GM23338 (cell line): ENCODE measurements around the gene CNP. TPM values are rescaled to one million over a fixed set of nuclear protein-coding genes. Genes with fewer than 3 reads are reported as not detected.

ENCODE experiments used
- ATAC-seq: fragments of 200-7000 bp; cut with Tn5 transposase; 3 replicates; pipeline ENCODE4 v1.9.1; 2020
- DNase-seq: peaks from one replicate; pipeline ENCODE4 v3.0.0-alpha.2; 2015; ENCODE audit warnings: low spot score
- H2AFZ ChIP-seq: fragments of 200-600 bp; sonication (generic); 2 replicates; pipeline ENCODE4 v1.8.0; 2016; ENCODE audit warnings: antibody characterized with exemption, mild to moderate bottlenecking, moderate library complexity
- H3F3A ChIP-seq: fragments of 200-600 bp; sonication (generic); replicated peaks from 2 replicates; pipeline ENCODE4 v1.8.0; 2017; ENCODE audit warnings: antibody characterized with exemption, mixed run types, low read depth
- H3K27ac ChIP-seq: fragments of 200-600 bp; sonication (generic); 2 replicates; pipeline ENCODE4 v1.6.1; 2016; ENCODE audit warnings: low read depth
- H3K27me3 ChIP-seq: fragments of 200-600 bp; sonication (generic); 2 replicates; pipeline ENCODE4 v1.8.0; 2016; ENCODE audit warnings: mild to moderate bottlenecking, mixed run types, moderate library complexity; ENCODE audit not compliant: insufficient read depth
- H3K36me3 ChIP-seq: fragments of 200-600 bp; sonication (generic); 2 replicates; pipeline ENCODE4 v1.8.0; 2016; ENCODE audit warnings: mild to moderate bottlenecking; ENCODE audit not compliant: insufficient read depth
- H3K4me1 ChIP-seq: fragments of 200-600 bp; sonication (generic); 2 replicates; pipeline ENCODE4 v1.8.0; 2016; ENCODE audit warnings: mild to moderate bottlenecking, moderate library complexity; ENCODE audit not compliant: insufficient read depth
- H3K4me2 ChIP-seq: fragments of 200-600 bp; sonication (generic); 2 replicates; pipeline ENCODE4 v1.7.1; 2017; ENCODE audit warnings: mixed run types
- H3K4me3 ChIP-seq: fragments of 200-600 bp; sonication (generic); 2 replicates; pipeline ENCODE4 v1.6.1; 2016; ENCODE audit warnings: mixed run types
- H3K79me2 ChIP-seq: fragments of 200-600 bp; sonication (generic); replicated peaks from 2 replicates; pipeline ENCODE4 v1.8.0; 2017; ENCODE audit warnings: mild to moderate bottlenecking; ENCODE audit not compliant: insufficient read depth
- H3K9me2 ChIP-seq: fragments of 200-600 bp; sonication (generic); 2 replicates; pipeline ENCODE4 v1.8.0; 2017; ENCODE audit not compliant: insufficient read depth
- H4K20me1 ChIP-seq: fragments of 200-600 bp; sonication (generic); replicated peaks from 2 replicates; pipeline ENCODE4 v1.8.0; 2017; ENCODE audit warnings: mild to moderate bottlenecking; ENCODE audit not compliant: insufficient read depth
- H3K27ac Mint-ChIP-seq: 2 replicates; pipeline ENCODE4 v1.8.0; 2020; ENCODE audit warnings: inconsistent platforms, mild to moderate bottlenecking, moderate library complexity, mixed read lengths
- H3K27me3 Mint-ChIP-seq: 3 replicates; pipeline ENCODE4 v1.8.0; 2022; ENCODE audit warnings: low read depth, mild to moderate bottlenecking, moderate library complexity, mixed read lengths, inconsistent platforms; ENCODE audit not compliant: insufficient read depth, poor library complexity
- H3K36me3 Mint-ChIP-seq: 3 replicates; pipeline ENCODE4 v1.8.0; 2021; ENCODE audit warnings: low read depth, mild to moderate bottlenecking, inconsistent platforms, moderate library complexity, mixed read lengths
- H3K4me1 Mint-ChIP-seq: 3 replicates; pipeline ENCODE4 v1.8.0; 2020; ENCODE audit warnings: mild to moderate bottlenecking, inconsistent platforms, mixed read lengths
- H3K4me3 Mint-ChIP-seq: 3 replicates; pipeline ENCODE4 v1.8.0; 2021; ENCODE audit warnings: moderate library complexity, mild to moderate bottlenecking, inconsistent platforms, mixed read lengths
- H3K9me3 Mint-ChIP-seq: 3 replicates; pipeline ENCODE4 v1.8.0; 2020; ENCODE audit warnings: moderate library complexity, mild to moderate bottlenecking, inconsistent platforms, mixed read lengths
- CREB1 ChIP-seq: fragments of 250-450 bp; sonication (Bioruptor Pico); IDR thresholded peaks from 2 replicates; pipeline ENCODE4 v1.5.0; 2020; ENCODE audit warnings: low read depth, mild to moderate bottlenecking, moderate library complexity
- POLR2AphosphoS5 ChIP-seq: IDR thresholded peaks from 2 replicates; pipeline ENCODE4 v1.6.1; 2016; ENCODE audit warnings: antibody characterized with exemption, low read depth
- STAT1 ChIP-seq: IDR thresholded peaks from one replicate; pipeline ENCODE4 v1.6.1; 2016; ENCODE audit warnings: antibody characterized with exemption; ENCODE audit not compliant: unreplicated experiment
- polyA plus RNA-seq: library from polyadenylated mRNA; unstranded; fragments of >200 nt; fragmentation: Nextera tagmentation; extraction: Ambion mirVana; gene quantifications from 2 replicates; pipeline ENCODE4 v1.2.1, GENCODE V29; 2016
- total RNA-seq: library from RNA; depleted of rRNA; stranded (reverse); fragments of >200 nt; shearing (Covaris generic); gene quantifications from 2 replicates; pipeline ENCODE4 v1.2.3, GENCODE V29; 2014
- TF ChIP-seq, protein P1 (sequence below), 2 experiments: fragments of 200-600 bp in 1 of 2; sonication (generic) in 1 of 2; conservative IDR thresholded peaks; 2 replicates each; pipeline versions ENCODE4 v1.5.1 to v1.6.1; 2016 to 2017; ENCODE audit warnings: antibody characterized with exemption in 2 of 2, low read depth in 2 of 2, mild to moderate bottlenecking in 2 of 2, moderate library complexity in 1 of 2
- TF ChIP-seq, protein P2 (sequence below): IDR thresholded peaks from one replicate; pipeline ENCODE4 v1.6.1; 2018; ENCODE audit warnings: antibody characterized with exemption; ENCODE audit not compliant: unreplicated experiment
- TF ChIP-seq, protein P3 (sequence below): fragments of 250-450 bp; sonication (Bioruptor Pico); IDR thresholded peaks from 2 replicates; pipeline ENCODE4 v1.5.0; 2020; ENCODE audit warnings: mild to moderate bottlenecking, moderate library complexity

Gene CNP
- total and polyA plus RNA-seq, 2 experiments from 2014 or later = 30.8 to 47.8 TPM

DNA sequence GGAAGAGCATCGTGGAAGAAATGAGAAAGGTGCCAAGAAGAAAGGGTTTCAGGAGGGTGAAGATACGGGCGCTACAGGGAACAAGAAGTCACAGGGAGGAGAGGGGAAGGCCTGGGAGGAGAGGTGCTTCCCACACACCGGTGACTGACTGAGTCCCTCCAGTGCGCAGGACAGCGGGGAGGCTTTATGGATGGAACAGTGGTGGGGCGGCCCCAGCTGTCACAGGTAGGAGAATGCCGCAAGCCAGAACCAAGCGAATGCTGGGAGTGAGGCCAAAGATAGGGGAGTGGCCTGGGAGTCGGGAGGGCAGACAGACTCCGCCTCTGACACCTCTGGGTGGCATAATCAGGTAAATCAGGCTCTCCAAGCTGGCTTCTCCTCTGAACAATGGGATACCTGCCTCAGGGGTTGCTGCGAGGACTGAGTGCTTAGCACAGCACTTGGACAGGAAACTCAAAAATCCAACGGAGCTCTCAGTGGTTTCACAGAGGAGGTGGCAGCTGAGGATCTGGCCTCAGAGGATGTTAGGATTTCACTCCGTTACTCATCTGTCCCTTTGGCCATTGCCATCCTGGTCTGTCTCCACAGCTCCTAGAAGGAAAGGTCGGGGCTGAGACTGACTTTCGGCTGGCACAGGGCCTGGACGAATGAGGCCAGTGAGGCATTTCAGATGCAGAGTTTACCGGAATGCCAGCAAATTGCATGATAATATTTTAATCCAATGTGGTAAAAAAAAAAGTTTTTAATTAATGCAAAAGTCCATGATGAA lies 717 bp upstream of the CNP start:
- H3K4me1 ChIP-seq = peaks cover 15% of the 10 kb centered on the region
- H3K9me2 ChIP-seq = no peaks in the 10 kb centered on the region
- peaks cover 9% of the 10 kb centered on the region for H3F3A ChIP-seq
- peak; percentile 77 for ATAC-seq
- TF ChIP-seq POLR2AphosphoS5 = 0 out of 2 replicates have a peak, but pooled peaks have one; percentile 33
- TF ChIP-seq, protein P1, sequence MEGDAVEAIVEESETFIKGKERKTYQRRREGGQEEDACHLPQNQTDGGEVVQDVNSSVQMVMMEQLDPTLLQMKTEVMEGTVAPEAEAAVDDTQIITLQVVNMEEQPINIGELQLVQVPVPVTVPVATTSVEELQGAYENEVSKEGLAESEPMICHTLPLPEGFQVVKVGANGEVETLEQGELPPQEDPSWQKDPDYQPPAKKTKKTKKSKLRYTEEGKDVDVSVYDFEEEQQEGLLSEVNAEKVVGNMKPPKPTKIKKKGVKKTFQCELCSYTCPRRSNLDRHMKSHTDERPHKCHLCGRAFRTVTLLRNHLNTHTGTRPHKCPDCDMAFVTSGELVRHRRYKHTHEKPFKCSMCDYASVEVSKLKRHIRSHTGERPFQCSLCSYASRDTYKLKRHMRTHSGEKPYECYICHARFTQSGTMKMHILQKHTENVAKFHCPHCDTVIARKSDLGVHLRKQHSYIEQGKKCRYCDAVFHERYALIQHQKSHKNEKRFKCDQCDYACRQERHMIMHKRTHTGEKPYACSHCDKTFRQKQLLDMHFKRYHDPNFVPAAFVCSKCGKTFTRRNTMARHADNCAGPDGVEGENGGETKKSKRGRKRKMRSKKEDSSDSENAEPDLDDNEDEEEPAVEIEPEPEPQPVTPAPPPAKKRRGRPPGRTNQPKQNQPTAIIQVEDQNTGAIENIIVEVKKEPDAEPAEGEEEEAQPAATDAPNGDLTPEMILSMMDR (conservative IDR thresholded peaks at IDR 0.05; ENCODE audit: low read depth in 2 of 2) = peak in 1 of 2 experiments; percentile 27; a peak in 1 of 4 replicates
- TF ChIP-seq, protein P2, sequence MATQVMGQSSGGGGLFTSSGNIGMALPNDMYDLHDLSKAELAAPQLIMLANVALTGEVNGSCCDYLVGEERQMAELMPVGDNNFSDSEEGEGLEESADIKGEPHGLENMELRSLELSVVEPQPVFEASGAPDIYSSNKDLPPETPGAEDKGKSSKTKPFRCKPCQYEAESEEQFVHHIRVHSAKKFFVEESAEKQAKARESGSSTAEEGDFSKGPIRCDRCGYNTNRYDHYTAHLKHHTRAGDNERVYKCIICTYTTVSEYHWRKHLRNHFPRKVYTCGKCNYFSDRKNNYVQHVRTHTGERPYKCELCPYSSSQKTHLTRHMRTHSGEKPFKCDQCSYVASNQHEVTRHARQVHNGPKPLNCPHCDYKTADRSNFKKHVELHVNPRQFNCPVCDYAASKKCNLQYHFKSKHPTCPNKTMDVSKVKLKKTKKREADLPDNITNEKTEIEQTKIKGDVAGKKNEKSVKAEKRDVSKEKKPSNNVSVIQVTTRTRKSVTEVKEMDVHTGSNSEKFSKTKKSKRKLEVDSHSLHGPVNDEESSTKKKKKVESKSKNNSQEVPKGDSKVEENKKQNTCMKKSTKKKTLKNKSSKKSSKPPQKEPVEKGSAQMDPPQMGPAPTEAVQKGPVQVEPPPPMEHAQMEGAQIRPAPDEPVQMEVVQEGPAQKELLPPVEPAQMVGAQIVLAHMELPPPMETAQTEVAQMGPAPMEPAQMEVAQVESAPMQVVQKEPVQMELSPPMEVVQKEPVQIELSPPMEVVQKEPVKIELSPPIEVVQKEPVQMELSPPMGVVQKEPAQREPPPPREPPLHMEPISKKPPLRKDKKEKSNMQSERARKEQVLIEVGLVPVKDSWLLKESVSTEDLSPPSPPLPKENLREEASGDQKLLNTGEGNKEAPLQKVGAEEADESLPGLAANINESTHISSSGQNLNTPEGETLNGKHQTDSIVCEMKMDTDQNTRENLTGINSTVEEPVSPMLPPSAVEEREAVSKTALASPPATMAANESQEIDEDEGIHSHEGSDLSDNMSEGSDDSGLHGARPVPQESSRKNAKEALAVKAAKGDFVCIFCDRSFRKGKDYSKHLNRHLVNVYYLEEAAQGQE = no peak
- Mint-ChIP-seq H3K4me3 (peak overlapping the region; percentile 83), H3K27ac (peak overlapping the region; percentile 79), H3K4me1 (peaks cover 17% of the 10 kb centered on the region), H3K27me3 (peaks cover 6% of the 10 kb centered on the region), H3K36me3 (peaks cover 18% of the 10 kb centered on the region), H3K9me3 (no peaks in the 10 kb centered on the region)
- H3K27me3 ChIP-seq = 0 out of 2 replicates have a peak, but pooled peaks cover 3% of the 10 kb centered on the region
- peak; percentile 93 for DNase-seq
- peak overlapping the region; percentile 74 for H3K27ac ChIP-seq
- H3K36me3 ChIP-seq = 0 out of 2 replicates have a peak, but pooled peaks cover 4% of the 10 kb centered on the region
- no peaks in the 10 kb centered on the region for H3K79me2 ChIP-seq
- H4K20me1 ChIP-seq = peaks cover 7% of the 10 kb centered on the region
- peak overlapping the region; percentile 93 for H3K4me3 ChIP-seq
- peak overlapping the region; percentile 99 for H3K4me2 ChIP-seq
- H2AFZ ChIP-seq = peak overlapping the region; percentile 70; the same call in 1 of the 2 replicates

DNA sequence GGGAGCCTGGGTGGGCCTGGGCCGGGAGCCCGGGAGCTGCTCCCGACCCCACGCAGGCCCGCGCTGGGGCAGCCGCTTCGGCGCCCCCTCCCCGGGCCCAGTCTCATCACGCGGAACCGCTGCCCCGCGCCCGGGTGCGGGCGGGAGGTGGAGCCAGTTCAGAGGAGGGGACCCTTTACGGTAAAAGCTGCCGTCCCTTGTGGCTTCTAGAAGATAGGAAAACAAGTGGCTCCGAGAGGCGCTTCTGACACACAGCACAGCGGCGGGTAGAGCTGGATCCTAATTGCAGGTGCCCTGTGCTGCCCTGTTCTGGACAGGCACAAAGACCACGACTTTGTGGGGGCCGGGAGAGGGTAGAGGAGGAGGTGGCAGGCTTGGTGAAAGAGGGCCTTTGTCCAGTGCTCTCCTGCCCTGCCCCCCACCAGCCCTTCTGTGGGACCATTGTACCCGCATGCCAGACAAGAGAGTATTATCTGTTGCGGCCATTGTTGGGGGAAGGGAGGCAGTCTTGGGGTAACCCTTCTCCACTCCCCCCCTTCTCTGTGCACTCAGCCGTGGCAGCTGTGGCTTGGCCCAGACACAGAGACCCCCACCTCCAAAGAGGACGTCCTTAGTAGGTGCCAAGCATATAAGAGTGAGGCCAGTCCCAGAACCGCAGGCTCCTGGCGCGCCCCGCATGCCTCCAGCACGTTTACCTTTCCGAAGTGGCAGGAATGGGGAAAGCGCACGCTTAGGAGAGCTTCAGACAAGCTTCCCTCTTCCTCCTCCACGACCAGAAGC lies 736 bp downstream of the CNP start:
- no peak overlapping the region for H3K27ac Mint-ChIP-seq
- peaks cover 9% of the 10 kb centered on the region for H3F3A ChIP-seq
- peaks cover 17% of the 10 kb centered on the region for H3K4me1 Mint-ChIP-seq
- H3K9me2 ChIP-seq = no peaks in the 10 kb centered on the region
- DNase-seq = peak; percentile 58
- H3K4me3 Mint-ChIP-seq = peak overlapping the region; percentile 83
- H3K36me3 Mint-ChIP-seq = peaks cover 28% of the 10 kb centered on the region
- H3K27ac ChIP-seq = no peak overlapping the region; the same call in 1 of the 2 replicates
- H3K27me3 Mint-ChIP-seq = peaks cover 6% of the 10 kb centered on the region
- peak overlapping the region; percentile 93 for H3K4me3 ChIP-seq
- 0 out of 2 replicates have a peak, but pooled peaks cover 3% of the 10 kb centered on the region for H3K27me3 ChIP-seq
- H3K36me3 ChIP-seq = 0 out of 2 replicates have a peak, but pooled peaks cover 4% of the 10 kb centered on the region
- peaks cover 7% of the 10 kb centered on the region for H4K20me1 ChIP-seq
- H2AFZ ChIP-seq = peak overlapping the region; percentile 78
- ATAC-seq = peak; percentile 1; the same call in 2 of the 3 replicates
- H3K4me2 ChIP-seq = peak overlapping the region; percentile 99
- H3K79me2 ChIP-seq = no peaks in the 10 kb centered on the region
- H3K9me3 Mint-ChIP-seq = no peaks in the 10 kb centered on the region
- H3K4me1 ChIP-seq = peaks cover 15% of the 10 kb centered on the region
- TF ChIP-seq POLR2AphosphoS5 (no peak), STAT1 (no peak), CREB1 (no peak)
- TF ChIP-seq, protein P3, sequence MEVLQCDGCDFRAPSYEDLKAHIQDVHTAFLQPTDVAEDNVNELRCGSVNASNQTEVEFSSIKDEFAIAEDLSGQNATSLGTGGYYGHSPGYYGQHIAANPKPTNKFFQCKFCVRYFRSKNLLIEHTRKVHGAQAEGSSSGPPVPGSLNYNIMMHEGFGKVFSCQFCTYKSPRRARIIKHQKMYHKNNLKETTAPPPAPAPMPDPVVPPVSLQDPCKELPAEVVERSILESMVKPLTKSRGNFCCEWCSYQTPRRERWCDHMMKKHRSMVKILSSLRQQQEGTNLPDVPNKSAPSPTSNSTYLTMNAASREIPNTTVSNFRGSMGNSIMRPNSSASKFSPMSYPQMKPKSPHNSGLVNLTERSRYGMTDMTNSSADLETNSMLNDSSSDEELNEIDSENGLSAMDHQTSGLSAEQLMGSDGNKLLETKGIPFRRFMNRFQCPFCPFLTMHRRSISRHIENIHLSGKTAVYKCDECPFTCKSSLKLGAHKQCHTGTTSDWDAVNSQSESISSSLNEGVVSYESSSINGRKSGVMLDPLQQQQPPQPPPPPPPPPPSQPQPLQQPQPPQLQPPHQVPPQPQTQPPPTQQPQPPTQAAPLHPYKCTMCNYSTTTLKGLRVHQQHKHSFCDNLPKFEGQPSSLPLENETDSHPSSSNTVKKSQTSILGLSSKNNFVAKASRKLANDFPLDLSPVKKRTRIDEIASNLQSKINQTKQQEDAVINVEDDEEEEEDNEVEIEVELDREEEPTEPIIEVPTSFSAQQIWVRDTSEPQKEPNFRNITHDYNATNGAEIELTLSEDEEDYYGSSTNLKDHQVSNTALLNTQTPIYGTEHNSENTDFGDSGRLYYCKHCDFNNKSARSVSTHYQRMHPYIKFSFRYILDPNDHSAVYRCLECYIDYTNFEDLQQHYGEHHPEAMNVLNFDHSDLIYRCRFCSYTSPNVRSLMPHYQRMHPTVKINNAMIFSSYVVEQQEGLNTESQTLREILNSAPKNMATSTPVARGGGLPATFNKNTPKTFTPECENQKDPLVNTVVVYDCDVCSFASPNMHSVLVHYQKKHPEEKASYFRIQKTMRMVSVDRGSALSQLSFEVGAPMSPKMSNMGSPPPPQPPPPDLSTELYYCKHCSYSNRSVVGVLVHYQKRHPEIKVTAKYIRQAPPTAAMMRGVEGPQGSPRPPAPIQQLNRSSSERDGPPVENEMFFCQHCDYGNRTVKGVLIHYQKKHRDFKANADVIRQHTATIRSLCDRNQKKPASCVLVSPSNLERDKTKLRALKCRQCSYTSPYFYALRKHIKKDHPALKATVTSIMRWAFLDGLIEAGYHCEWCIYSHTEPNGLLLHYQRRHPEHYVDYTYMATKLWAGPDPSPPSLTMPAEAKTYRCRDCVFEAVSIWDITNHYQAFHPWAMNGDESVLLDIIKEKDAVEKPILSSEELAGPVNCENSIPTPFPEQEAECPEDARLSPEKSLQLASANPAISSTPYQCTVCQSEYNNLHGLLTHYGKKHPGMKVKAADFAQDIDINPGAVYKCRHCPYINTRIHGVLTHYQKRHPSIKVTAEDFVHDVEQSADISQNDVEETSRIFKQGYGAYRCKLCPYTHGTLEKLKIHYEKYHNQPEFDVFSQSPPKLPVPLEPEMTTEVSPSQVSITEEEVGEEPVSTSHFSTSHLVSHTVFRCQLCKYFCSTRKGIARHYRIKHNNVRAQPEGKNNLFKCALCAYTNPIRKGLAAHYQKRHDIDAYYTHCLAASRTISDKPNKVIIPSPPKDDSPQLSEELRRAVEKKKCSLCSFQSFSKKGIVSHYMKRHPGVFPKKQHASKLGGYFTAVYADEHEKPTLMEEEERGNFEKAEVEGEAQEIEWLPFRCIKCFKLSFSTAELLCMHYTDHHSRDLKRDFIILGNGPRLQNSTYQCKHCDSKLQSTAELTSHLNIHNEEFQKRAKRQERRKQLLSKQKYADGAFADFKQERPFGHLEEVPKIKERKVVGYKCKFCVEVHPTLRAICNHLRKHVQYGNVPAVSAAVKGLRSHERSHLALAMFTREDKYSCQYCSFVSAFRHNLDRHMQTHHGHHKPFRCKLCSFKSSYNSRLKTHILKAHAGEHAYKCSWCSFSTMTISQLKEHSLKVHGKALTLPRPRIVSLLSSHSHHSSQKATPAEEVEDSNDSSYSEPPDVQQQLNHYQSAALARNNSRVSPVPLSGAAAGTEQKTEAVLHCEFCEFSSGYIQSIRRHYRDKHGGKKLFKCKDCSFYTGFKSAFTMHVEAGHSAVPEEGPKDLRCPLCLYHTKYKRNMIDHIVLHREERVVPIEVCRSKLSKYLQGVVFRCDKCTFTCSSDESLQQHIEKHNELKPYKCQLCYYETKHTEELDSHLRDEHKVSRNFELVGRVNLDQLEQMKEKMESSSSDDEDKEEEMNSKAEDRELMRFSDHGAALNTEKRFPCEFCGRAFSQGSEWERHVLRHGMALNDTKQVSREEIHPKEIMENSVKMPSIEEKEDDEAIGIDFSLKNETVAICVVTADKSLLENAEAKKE (CRISPR knock-in tag) = no peak
